Panc1 (cell line): Measurements from ENCODE around the gene PIK3R6.
"Not testable (repeated sequence)": the region's sequence is repeated elsewhere in the genome, so short reads cannot be mapped to it uniquely, and the experiment has no call there.

Source experiments
- POLR2AphosphoS5 ChIP-seq: IDR thresholded peaks from 2 replicates; pipeline ENCODE4 v1.6.1; 2012; ENCODE audit warnings: mild to moderate bottlenecking, low read depth, low read length, moderate library complexity
- SIN3A ChIP-seq: IDR thresholded peaks from 2 replicates; pipeline ENCODE4 v1.6.1; 2012; ENCODE audit warnings: low read depth, mild to moderate bottlenecking, low read length, moderate library complexity, borderline replicate concordance; ENCODE audit not compliant: insufficient read depth
- TCF7L2 ChIP-seq: IDR thresholded peaks from 2 replicates; pipeline ENCODE4 v1.6.1; 2011; ENCODE audit warnings: mild to moderate bottlenecking, low read depth, low read length, inconsistent platforms
- TF ChIP-seq, protein P1 (sequence below): fragments of 450-650 bp; IDR thresholded peaks from 2 replicates; pipeline ENCODE4 v1.5.1; 2017; ENCODE audit warnings: mild to moderate bottlenecking
- TF ChIP-seq, protein P2 (sequence below), 2 experiments: IDR thresholded peaks; 2 replicates each; pipeline ENCODE4 v1.6.1; 2011 to 2012; ENCODE audit warnings: low read depth in 2 of 2, control low read depth in 1 of 2, low read length in 1 of 2, mild to moderate bottlenecking in 1 of 2, moderate library complexity in 1 of 2; ENCODE audit not compliant: insufficient read depth in 1 of 2

DNA sequence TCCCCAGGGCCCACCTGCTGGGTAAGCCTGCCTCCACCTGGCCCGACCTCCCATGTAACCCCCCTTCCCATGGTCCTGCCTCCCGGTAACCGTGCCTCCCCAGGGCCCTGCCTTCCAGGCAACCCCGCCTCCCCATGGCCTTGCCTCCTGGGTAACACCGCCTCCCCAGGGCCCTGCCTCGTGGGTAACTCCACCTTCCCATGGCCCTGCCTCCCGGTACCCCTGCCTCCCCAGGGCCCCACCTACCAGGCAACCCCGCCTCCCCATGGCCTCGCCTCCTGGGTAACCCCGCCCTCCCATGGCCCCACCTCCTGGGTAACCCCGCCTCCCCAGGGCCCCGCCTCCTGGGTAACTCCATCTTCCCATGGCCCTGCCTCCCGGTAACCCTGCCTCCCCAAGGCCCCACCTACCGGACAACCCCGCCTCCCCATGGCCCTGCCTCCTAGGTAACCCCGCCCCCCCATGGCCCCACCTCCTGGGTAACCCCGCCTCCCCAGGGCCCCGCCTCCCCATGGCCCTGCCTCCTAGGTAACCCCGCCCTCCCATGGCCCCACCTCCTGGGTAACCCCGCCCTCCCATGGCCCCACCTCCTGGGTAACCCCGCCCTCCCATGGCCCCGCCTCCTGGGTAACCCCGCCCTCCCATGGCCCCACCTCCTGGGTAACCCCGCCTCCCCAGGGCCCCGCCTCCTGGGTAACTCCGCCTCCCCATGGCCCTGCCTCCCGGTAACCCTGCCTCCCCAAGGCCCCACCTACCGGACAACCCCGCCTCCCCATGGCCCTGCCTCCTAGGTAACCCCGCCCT is 17.9 kb upstream of the PIK3R6 start:
- not testable (repeated sequence) for TF ChIP-seq TCF7L2, POLR2AphosphoS5, SIN3A
- TF ChIP-seq, protein P1, sequence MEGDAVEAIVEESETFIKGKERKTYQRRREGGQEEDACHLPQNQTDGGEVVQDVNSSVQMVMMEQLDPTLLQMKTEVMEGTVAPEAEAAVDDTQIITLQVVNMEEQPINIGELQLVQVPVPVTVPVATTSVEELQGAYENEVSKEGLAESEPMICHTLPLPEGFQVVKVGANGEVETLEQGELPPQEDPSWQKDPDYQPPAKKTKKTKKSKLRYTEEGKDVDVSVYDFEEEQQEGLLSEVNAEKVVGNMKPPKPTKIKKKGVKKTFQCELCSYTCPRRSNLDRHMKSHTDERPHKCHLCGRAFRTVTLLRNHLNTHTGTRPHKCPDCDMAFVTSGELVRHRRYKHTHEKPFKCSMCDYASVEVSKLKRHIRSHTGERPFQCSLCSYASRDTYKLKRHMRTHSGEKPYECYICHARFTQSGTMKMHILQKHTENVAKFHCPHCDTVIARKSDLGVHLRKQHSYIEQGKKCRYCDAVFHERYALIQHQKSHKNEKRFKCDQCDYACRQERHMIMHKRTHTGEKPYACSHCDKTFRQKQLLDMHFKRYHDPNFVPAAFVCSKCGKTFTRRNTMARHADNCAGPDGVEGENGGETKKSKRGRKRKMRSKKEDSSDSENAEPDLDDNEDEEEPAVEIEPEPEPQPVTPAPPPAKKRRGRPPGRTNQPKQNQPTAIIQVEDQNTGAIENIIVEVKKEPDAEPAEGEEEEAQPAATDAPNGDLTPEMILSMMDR = not testable (repeated sequence)
- TF ChIP-seq, protein P2, sequence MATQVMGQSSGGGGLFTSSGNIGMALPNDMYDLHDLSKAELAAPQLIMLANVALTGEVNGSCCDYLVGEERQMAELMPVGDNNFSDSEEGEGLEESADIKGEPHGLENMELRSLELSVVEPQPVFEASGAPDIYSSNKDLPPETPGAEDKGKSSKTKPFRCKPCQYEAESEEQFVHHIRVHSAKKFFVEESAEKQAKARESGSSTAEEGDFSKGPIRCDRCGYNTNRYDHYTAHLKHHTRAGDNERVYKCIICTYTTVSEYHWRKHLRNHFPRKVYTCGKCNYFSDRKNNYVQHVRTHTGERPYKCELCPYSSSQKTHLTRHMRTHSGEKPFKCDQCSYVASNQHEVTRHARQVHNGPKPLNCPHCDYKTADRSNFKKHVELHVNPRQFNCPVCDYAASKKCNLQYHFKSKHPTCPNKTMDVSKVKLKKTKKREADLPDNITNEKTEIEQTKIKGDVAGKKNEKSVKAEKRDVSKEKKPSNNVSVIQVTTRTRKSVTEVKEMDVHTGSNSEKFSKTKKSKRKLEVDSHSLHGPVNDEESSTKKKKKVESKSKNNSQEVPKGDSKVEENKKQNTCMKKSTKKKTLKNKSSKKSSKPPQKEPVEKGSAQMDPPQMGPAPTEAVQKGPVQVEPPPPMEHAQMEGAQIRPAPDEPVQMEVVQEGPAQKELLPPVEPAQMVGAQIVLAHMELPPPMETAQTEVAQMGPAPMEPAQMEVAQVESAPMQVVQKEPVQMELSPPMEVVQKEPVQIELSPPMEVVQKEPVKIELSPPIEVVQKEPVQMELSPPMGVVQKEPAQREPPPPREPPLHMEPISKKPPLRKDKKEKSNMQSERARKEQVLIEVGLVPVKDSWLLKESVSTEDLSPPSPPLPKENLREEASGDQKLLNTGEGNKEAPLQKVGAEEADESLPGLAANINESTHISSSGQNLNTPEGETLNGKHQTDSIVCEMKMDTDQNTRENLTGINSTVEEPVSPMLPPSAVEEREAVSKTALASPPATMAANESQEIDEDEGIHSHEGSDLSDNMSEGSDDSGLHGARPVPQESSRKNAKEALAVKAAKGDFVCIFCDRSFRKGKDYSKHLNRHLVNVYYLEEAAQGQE (IDR thresholded peaks at IDR 0.05; ENCODE audit: insufficient read depth in 1 of 2, low read depth in 2 of 2, low read length in 1 of 2) = not testable (repeated sequence)
